Keratinocyte (primary cell): Measurements from ENCODE around the gene ATG2B.

ENCODE experiments used
- CTCF ChIP-seq, 3 experiments: IDR thresholded peaks in 1 of 3; conservative IDR thresholded peaks in 1 of 3; optimal IDR thresholded peaks in 1 of 3; 2 replicates in 2 of 3; 3 replicates in 1 of 3; pipeline versions ENCODE3 to v1.5.1; 2011; ENCODE audit warnings: low read length in 3 of 3, mild to moderate bottlenecking in 3 of 3, moderate library complexity in 2 of 3, control low read depth in 1 of 3, inconsistent platforms in 1 of 3; ENCODE audit not compliant: insufficient read depth in 2 of 3; ENCODE audit errors: extremely low read depth in 1 of 3
- EZH2 ChIP-seq: IDR thresholded peaks from one replicate; pipeline ENCODE4 v1.6.1; 2012; ENCODE audit warnings: inconsistent platforms, mild to moderate bottlenecking, low read length, moderate library complexity

DNA sequence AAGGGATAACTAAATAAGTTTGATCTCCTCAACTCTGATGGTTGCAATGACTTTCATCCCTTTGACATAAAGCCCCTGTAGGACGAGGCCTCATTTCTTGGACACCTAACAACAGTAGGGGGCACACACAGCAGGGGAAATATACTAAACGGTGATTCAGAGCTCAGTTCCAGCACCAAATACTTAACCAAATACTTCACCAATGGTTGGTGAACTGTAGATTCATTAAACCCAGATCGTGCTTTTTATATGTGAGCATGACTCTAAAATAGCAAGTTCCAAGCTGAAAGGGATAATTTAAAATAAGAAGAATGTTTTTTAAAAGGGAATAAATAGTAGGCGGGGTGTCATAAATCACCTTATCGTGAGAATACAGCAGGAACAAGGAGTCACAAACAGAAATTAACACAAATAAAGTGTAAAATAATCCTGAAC is 53.2 kb downstream of the ATG2B start:
- TF ChIP-seq CTCF (optimal IDR thresholded peaks at IDR 0.05 in 1 of 3, IDR thresholded peaks at IDR 0.05 in 1 of 3, conservative IDR thresholded peaks at IDR 0.05 in 1 of 3; ENCODE audit: extremely low read depth in 1 of 3, insufficient read depth in 2 of 3, low read length in 3 of 3) (no peak), EZH2 (no peak)
